NCI-H187 (cell line): ENCODE measurements around the gene P2RY4.
A peak's percentile ranks its signal among the peaks of the same experiment; 100 is the strongest.
"Not testable (repeated sequence)": the region's sequence is repeated elsewhere in the genome, so short reads cannot be mapped to it uniquely, and the experiment has no call there.

Experiments used
- DNase-seq, 2 experiments: peaks; one replicate each; lab custom pipeline; 2025; lab: John Stamatoyannopoulos, UW

Gene P2RY4

DNA sequence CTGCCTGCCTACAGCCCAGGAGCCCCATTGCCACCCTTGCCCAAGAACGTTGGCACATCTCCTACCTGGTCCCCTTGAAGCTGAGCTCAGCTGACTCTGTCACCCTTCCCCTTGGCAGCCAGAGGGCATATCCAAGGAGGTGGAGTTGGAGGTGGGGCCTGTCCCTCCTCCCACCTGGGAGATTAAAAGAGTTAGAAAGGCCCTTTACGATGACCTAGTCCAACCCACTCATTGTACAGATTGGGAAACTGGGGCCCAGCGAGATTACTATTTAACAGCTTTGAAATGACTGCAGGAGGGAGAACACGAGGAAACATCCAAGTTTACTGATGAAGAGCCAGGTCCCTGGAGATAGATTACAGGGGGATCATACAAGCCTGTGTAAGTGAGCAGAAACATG is at the start of gene P2RY4:
Gene P2RY4, minus strand, starts transcription at position 101 of the 400 bp plus-strand sequence. CDS start 580 bp downstream, outside the sequence.
- DNase-seq, result no peak

DNA sequence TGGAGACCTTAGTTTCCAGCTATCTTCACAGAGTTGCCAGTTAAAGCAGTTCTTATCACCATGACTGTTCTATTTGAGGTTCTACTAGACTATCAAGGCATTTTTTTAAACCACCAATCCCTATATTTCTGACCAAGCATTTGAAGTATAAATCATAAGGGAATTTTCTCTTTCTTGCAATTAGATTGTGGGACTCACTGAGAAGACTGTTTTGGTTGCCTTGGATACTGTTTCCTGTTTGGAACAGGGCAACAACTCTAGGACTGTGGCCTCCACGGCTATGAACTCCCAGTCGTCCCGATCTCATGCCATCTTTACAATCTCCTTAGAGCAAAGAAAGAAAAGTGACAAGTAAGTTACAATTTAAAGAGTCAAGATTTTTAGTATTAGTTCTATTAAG is 41.7 kb upstream of the P2RY4 start:
- DNase-seq, result no peak

DNA sequence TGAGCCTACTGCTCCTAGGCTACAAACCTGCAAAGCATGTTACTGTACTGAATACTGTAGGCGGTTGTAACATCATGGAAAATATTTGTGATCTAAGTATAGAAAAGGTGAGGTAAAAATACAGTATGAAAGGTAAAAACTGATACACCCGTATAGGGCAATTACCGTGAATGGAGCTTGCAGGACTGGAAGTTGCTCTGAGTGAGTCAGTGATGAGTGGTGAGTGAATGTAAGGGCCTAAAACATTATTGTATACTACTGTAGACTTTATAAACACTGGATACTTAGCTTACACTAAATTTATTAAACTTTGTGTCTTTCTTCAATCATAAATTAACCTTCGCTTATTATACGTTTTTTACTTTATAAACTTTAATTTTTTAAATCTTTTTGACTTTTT is 33.6 kb upstream of the P2RY4 start:
- DNase-seq, result no peak

DNA sequence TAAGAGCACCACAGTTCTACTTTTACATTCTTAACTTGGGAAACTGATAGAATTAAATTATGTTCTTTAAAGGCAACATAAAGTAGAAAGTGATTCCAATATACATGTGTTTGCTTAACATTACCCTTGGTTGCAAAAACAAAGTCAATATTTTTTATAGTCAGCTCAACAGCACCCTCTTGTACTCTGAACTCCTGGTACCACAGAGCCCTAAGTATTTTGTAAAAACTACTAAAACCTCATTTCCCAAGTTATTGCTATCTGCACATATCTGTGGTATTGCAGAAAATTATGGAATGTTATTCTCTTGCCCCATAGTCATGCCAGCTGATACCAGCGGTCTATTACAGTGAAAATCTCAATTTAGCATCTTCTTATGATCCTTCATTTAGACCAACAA is 32.8 kb upstream of the P2RY4 start:
- no peak for DNase-seq

DNA sequence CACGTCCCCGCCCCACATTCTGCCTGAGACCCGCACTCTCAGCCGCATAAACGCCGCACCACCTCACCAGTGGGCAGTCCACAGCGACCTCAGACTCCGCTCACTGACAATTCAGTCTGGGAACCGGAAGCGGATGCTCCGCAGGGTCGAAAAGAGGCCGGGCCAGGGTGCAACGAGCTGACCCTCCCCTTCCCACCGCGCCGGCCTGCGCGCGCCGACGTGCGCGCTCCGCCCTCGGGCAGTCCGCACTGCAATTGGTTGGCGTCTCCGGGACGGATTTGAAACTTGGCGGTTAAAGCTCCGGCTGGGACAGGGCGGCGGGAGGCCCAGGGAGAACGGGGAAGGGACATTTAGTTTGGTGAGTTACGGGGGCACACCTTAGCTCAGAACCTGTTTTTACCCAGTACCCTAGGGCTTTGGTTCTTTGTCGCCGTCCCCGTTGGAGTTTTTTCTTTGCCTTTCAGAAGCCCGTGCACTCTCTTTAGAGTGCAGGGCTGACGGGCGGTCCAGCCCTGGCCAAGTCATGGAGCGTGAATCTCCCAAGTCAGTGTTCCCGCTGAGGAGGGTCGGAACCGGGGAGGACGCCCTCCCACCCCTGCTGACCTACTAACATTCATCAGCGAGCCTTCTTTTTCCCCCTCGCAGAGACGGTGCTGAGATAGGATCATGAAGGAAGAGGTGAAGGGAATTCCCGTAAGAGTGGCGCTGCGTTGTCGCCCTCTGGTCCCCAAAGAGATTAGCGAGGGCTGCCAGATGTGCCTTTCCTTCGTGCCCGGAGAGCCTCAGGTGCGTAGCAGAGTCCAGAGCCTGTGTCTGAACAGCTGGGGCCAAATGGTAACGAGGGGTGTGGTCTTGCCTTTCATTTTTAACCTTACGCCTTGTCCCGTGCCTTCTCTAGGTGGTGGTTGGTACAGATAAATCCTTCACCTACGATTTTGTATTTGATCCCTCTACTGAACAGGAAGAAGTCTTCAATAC is 30.1 kb upstream of the P2RY4 start, which contains the start of the genes KIF4A and PDZD11:
Gene KIF4A, plus strand, starts transcription at position 312 of the 978 bp plus-strand sequence. Its CDS starts 355 bp downstream, at position 667.
Gene PDZD11, minus strand, starts transcription at position 135 of the 978 bp plus-strand sequence. CDS start 586 bp downstream, outside the sequence.
- DNase-seq, result peak; percentile 21 to 43

DNA sequence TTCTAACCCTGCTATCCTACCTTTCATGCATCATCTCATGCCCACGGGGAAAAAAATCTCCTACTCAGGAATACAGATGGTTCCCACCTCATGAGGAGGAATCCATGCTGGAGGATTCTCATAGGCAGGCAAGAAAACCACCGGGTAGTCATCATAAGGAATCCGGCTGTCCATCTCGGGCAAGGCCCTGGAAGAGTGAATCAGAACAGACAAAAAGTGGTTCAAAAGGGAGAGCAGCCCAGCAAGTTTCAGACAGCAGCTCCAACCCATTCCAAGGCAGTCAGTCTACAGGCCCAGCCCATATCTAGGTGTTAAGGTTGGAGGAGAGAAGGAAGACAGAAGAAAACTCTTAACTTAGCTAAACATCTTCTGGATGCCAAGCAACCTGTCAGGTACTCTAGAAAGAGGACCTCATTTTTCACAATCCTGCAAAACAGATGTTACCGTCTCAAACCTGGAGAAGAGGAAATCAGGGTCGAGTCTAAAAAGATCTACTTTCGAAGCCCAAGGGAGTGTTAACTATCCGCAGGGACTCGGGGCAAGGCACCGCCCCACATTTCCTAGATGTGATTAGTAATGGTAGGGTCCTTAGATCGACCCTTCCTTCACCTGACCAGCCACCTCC is 29.3 kb upstream of the P2RY4 start:
- DNase-seq, result no peak

DNA sequence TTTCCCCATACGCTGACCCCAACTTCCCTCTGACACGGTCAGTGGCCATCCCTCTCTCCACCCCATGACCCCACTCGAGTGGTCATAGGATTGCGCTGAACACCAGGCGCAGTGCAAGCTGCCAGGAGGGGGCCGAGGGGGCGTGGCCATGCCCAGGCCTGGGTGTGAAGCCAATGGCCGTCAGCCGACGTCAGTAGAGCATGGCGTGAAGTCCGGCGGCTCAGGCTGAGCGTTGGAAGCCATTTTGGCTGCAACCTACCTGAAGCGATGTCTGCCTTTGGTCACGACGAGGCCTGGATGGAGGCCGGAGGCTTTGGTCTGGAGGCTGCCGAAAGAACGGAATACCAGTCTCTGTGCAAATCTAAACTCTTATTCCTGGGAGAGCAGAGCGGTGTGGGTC is 21.9 kb upstream of the P2RY4 start, which contains the start of gene RAB41:
Gene RAB41, plus strand, starts transcription at position 222 of the 400 bp plus-strand sequence. Its CDS starts 46 bp downstream, at position 268.
- no peak for DNase-seq

DNA sequence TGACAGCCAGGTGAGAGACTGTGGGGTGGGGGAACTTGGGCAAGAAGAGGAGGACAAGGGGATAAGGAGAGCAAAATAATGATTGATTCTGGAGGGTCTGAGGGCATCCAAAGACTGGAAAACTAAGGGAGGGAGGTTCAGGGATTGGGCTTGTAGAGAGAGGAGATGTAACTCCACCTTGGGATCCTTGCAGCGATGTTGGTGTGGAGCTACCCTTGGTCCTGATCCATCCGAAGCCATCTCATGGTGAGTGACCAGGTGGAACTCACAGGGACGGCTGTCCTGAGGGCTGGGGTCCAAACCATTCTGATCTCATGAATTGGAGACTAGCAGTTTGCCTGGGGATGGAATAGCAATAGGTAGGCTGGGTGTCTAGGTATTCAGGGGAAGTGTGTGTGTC is 20.6 kb upstream of the P2RY4 start:
- DNase-seq, result no peak

DNA sequence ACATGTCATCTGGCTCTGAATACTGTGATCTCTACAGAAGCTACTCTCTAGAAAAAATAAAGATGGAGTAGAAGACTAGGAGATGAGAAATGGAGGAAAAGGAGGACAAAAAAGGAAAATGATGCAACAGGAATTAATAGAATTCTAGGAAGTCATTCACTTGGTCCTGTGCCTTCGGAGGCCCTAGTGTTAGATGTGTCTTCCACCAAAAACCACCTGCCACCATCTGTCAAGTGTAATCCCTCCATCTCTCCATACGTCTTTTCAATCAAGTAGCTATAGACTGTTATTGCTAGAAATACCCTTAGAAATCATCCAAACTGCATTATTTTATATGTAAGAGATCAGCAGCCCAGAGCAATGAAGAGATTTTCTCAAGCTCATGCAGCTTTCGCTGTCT is 19.1 kb upstream of the P2RY4 start:
- DNase-seq, result no peak

DNA sequence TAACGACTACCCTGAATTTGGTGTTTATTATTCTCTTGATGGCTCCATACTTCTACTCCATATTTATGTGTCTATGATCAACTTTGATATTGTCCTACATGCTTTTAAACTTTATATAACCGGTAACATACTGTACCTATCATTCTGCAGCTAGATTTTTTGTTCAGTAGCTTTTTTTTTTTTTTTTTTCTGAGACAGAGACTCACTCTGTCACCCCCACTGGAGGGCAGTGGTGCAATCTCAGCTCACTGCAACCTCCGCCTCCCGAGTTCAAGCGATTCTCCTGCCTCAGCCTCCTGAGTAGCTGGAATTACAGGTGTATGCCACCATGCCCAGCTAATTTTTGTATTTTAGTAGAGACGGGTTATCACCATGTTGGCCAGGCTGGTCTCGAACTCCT is 14.0 kb upstream of the P2RY4 start:
- DNase-seq, result not testable (repeated sequence)

DNA sequence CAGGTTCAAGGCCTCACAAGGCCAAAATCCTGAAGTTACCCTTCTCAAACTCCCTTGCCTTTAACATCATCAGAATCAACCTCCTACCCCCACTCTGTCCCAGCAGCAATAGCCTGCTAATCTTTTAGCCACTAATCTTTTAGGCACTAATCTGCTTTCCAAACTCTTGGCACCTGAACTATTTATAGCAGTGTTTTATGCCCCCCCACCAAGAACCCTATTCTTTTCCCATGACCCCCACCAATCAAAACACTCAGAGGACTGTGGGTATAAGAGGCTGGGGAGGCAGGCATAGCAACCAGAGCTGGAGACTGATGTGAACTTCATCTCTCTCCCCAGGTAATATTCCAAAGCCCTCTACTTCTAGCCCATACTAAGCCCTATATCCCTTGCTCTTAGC is 8.0 kb upstream of the P2RY4 start, which contains the start of gene ARR3:
Gene ARR3, plus strand, starts transcription at position 301 of the 400 bp plus-strand sequence. CDS start 1,052 bp downstream, outside the sequence.
- no peak for DNase-seq

DNA sequence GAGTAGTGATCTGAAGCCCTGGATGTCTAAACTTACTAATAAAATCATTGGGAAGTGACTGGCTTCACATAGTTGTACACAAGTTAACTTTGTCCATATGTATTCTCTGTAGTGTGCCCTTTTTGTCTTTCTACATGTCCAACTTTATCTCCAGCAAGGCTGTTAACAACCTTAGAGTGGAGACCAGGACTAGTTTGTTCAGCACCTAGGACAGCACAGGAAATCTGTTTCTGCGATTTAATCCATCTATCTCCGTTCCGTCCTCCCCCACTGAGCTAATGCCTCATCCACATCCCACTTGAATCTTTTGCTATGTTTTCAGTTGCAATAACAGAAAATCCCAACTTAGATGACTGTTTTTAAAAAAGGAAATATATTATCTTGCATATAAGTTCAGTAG is 4.8 kb upstream of the P2RY4 start:
- no peak for DNase-seq

DNA sequence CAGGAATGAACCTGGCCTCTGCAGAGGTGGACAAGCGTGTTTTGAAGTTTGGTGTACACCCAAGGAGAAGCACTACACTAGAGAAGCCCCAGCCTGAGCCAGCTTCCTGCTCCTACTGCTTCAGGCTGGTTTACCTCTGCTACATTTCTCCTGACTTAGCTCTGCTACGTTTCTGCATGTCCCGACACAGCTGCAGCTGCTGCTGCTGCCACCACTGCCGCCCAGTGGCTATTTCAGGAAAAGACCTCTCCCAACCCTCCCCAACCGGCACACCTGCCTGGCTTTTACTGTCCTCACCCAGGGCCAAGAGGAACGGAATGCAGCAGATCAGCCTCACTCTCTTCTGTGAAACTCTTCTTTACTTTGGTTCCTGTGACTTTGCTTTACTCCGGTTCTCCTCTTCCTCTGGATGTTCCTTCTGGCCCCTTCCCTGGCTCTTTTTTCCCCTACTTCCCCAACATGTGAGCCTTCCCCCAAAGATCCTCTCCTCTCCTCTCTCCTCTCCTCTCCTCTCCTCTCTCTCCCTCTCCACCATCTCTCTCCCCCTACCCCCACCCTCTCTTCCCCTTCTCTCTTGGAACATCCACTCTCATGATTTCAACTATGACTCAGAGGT is 3.1 kb upstream of the P2RY4 start:
- DNase-seq, result no peak

DNA sequence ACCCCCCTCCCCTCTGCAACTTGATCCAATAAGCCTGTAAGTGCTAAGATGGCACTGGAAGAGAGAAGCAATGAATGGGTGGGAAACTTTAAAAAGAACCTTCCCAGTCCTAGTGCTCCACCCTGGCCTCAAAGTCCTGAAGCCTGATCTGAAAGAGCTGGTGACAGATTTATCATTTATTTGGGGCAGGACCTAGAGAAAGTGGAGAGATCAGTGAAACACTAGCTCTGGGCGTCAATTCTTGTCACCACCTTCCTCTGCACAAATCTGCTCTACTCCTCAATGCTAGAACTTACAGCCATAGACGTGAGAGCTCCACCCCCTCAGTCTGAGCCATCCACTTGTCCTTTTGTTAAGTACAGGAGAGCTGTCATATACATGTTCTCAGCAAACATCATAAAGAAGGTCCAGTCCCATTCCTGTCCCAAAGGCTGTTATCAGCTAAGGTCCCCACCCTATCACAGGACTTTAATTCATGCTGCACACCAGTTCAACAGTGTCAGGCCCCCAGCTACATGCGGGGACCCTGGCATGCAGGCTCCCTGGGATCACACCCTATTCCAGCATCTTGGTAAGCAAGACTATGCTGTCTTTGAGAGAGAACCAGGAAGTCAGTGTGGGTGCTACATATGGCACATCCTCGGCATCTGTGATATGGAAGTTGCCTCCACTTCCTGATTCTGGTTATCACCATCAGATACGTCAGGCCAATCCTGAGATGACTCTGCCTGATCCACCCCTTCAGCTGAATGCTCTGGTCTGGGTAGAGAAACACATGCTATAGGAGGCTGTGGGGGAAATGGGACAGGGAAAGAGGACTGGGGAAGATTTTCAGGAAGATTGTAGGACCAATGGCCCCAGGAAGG is 2.3 kb downstream of the P2RY4 start:
- no peak for DNase-seq

DNA sequence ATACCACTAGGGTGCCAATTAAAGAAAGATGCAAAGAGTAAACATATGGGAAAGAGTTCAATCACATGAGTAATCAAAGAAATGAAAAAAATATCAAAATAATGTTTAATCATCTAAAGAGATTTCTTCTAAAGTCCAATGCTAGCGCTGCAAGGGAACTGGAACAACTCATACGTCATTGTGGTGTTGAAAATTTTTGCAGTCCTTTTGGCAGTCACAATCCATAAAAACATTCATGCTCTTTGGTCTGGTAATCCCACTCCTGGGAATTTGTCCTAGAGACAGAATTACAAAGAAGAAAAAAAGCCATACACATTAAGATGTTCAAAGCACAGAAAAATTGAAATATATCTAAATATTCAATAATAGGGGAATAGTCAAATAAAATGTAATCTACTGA is 4.6 kb downstream of the P2RY4 start:
- no peak for DNase-seq

DNA sequence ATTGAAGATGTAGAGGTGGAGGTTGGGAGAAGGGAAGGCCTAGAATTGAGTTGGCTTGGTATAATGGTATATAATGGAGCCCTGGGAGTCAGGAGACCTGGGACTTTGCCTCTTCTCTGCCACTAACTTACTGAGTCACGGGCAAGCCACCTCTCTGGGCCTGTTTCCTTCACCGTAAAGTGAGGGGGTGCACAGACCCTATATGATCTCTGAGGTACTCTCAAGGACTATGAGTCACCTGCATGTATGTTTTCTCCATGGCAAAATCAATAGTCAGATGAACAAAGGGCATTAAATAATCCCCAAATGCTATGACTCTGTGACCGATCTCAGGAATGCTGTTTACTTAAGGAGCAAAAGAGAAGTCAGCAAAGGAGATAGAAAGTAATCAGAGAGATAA is 5.1 kb downstream of the P2RY4 start:
- DNase-seq, result no peak

DNA sequence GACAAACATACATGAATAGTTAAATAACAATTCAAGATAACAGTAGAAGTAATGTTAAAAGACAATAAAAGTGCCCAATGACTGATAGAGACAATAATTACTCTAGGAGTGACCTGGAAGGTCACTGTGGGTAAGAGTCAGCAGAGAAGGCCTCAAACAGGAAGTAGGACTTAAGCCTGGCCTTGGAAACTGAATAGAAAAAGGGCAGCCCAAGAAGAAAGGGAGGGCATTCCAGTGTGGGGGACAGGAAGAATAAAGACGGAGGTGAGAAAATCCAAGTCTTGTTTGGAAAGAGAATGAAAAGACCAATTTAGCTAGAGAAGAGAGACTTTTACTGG is 6.0 kb downstream of the P2RY4 start:
- DNase-seq, result no peak

DNA sequence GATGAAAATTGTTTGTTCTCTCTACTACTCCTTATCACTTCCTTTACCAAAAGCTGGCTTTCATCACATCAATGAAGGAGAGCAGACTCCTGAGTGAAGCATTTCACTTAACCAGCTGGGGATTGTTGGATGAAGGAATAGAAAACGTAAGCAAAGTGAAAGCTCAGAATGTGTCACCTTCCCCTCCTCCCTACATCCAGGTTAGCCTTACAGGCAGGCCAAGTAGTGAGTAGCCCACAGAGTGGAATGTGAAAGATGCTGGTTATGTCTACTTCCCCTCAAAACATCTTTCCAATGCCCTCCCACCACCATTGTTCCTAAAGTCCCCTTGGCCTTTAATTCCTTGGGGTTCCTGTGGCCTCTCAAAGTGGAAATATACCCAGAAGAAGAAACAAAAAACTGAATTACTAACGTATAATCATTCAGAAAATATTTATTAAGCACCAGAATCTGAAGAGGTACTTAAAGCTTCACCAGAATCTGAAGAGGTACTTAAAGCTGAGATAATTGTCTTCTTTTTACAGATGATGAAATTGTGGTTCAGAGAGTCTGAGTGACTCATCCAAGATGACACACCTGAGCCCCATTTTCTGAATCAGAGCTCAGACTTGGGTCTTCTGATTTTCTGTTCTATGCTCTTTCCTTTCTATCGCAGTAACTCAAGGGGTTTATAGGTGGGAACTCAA is 6.5 kb downstream of the P2RY4 start:
- DNase-seq, result no peak

DNA sequence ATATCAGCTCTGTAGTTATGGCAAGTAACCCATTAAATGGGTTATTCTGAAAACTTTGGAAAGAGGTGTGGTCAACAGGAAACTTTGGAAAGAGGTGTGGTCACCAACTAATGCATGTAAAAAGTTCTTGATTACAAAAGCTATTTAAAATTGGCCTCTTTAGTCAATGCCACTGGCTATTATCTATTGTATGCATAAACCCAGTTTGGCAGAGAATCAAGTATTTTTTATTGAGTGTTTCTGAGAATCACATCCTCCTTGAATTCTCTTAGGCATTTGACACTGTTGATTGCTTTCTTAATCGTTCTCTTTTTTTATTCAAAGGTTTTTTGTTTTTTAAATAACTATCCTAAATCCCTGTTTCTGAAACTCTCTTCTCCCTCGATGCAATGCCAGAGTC is 7.5 kb downstream of the P2RY4 start:
- DNase-seq, result no peak

DNA sequence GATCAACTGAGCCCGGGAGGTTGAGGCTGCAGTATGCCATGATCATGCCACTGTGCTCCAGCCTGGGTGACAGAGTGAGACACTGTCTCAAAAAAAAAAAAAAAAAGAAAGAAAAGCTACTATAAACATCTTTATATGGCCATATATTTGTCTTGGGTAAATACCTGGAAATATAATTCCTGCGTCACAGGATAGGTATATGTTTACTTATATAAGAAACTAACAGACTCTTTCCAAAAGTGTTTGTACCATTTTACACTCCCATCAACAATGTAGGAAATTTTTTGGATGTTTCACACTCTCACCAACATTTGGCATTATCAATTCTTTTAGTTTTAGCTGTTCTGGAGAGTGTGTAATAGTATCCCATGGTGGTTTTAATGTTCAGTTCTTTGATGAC is 12.8 kb downstream of the P2RY4 start:
- DNase-seq, result no peak

DNA sequence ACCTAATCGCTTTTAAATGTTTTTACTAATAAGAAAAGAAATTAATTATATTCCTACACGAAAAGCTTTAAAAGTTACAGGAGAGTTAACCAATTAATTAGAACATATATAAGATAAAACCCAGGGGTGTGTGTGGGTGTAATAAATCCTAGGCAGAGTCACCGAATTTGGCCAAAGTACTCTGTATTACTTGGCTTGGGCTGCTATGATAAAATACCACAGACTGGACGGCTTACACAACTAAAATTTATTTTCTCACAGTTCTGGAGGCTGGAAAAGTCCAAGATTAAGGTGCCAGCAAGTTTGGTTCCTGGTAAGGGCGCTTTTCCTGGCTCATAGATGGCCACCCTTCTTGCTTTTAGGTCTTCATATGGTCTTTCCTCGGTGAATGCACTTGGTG is 15.1 kb downstream of the P2RY4 start:
- no peak for DNase-seq
